Measurements from ENCODE around the gene NTM.

GRCh38 chr11:132123449-132123848, 753.0 kb downstream of the NTM start:
- TF ChIP-seq CTCF (IDR thresholded peaks at IDR 0.05): no peak
- TF ChIP-seq POLR2A (IDR thresholded peaks at IDR 0.05): no peak
- TF ChIP-seq EP300 (IDR thresholded peaks at IDR 0.05): no peak
- TF ChIP-seq POLR2AphosphoS5 (IDR thresholded peaks at IDR 0.05): no peak
